ENCODE results near the gene TIGD7. TPM values are rescaled to one million over a fixed set of nuclear protein-coding genes. Genes with fewer than 3 reads are reported as not detected.
A peak's percentile ranks its signal among the peaks of the same experiment; 100 is the strongest.

The TIGD7 gene
- total RNA-seq, 1 donor: 6.5 TPM

- no peak overlapping the region for H3K4me3 ChIP-seq (ENCODE audit: insufficient read depth, low read length)
- peaks cover 20% of the 10 kb centered on the region for H3K4me1 ChIP-seq (ENCODE audit: insufficient read depth, low read length)
- H3K9me3 ChIP-seq (ENCODE audit: low read depth, low read length): no peaks in the 10 kb centered on the region
- peak; percentile 86 for DNase-seq (ENCODE audit: insufficient read length, low spot score, missing footprints)
- H3K4me2 ChIP-seq (ENCODE audit: insufficient read depth, low read length): peak overlapping the region; percentile 9
- TF ChIP-seq CTCF (IDR thresholded peaks at IDR 0.05; ENCODE audit: extremely low read depth, low read depth, low read length): no peak
- H3K36me3 ChIP-seq (ENCODE audit: insufficient read depth, low read length): no peaks in the 10 kb centered on the region
- no peak overlapping the region for H3K27ac ChIP-seq (ENCODE audit: low read depth, low read length)
- no peaks in the 10 kb centered on the region for H3K27me3 ChIP-seq (ENCODE audit: insufficient read depth, low read length)
- no peaks in the 10 kb centered on the region for H3K79me2 ChIP-seq (ENCODE audit: insufficient read depth, low read length)
- no peak overlapping the region for H2AFZ ChIP-seq (ENCODE audit: low read length)
- H4K20me1 ChIP-seq (ENCODE audit: insufficient read depth, low read length): no peaks in the 10 kb centered on the region
Observed at GRCh38 chr16:3256866-3257465, 48.3 kb downstream of the TIGD7 start.

DNA sequence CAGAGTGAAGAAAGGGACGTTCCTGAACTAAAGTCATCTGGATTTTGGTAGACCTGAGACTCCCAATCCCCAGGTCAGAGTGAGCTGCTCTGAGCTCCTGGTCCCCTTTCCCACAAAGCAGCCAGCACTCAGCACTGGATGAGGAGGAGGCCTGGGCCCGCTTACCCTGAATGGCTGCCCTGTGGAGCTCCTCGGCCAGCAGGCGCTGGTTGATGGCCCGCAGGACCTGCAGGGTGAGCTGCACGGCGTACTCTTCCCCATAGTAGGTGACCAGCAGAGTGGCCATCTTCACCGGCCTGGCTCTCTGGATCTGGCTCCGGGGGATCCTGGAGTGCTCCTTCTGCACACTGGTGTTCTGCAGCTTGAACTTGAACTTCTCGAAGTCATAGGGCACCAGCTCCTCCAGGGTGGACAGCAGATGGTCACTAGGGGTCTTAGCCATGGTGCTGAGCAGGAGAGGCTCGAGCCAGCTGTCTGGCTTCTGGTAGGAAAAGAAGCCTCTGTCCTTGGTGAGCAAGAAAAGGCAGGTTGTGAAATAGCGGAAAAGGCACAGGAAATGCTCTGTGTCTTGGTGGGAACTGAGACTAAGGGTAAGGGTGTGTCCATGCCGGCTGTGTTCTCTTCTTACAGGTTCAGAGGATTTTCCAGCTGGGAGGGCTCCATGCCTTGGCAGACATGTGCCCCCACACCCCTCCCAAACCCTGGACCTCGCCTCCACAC, 48.9 kb downstream of the TIGD7 start, which contains the start of gene MEFV:
MEFV (minus strand) TSS at position 488 of the 720 bp plus-strand sequence; CDS start at position 442, 46 bp downstream.
- no peak for TF ChIP-seq CTCF (IDR thresholded peaks at IDR 0.05; ENCODE audit: extremely low read depth, low read depth, low read length)
- no peaks in the 10 kb centered on the region for H3K27me3 ChIP-seq (ENCODE audit: insufficient read depth, low read length)
- H3K4me1 ChIP-seq (ENCODE audit: insufficient read depth, low read length): peaks cover 20% of the 10 kb centered on the region
- no peaks in the 10 kb centered on the region for H3K36me3 ChIP-seq (ENCODE audit: insufficient read depth, low read length)
- peak; percentile 59 for DNase-seq (ENCODE audit: insufficient read length, low spot score, missing footprints)
- H3K9me3 ChIP-seq (ENCODE audit: low read depth, low read length): no peaks in the 10 kb centered on the region
- no peak within 1 kb of the TSS for H3K4me3 ChIP-seq (ENCODE audit: insufficient read depth, low read length)
- H4K20me1 ChIP-seq (ENCODE audit: insufficient read depth, low read length): no peaks in the 10 kb centered on the region
- no peak within 1 kb of the TSS for H2AFZ ChIP-seq (ENCODE audit: low read length)
- no peak within 1 kb of the TSS for H3K27ac ChIP-seq (ENCODE audit: low read depth, low read length)
- H3K4me2 ChIP-seq (ENCODE audit: insufficient read depth, low read length): peak within 1 kb of the TSS; percentile 9
- no peaks in the 10 kb centered on the region for H3K79me2 ChIP-seq (ENCODE audit: insufficient read depth, low read length)

GRCh38 chr16:3254309-3254708, 50.9 kb downstream of the TIGD7 start:
- Histone ChIP-seq H3K27me3 (ENCODE audit: insufficient read depth, low read length) (no peaks in the 10 kb centered on the region), H3K4me2 (ENCODE audit: insufficient read depth, low read length) (no peak overlapping the region), H3K9me3 (ENCODE audit: low read depth, low read length) (no peaks in the 10 kb centered on the region)

More at GRCh38 chr16:3254309-3254708, 50.9 kb downstream of the TIGD7 start:
- no peak overlapping the region for H3K4me3 ChIP-seq (ENCODE audit: insufficient read depth, low read length)
- H4K20me1 ChIP-seq (ENCODE audit: insufficient read depth, low read length): no peaks in the 10 kb centered on the region
- no peak for DNase-seq (ENCODE audit: insufficient read length, low spot score, missing footprints)
- no peak overlapping the region for H2AFZ ChIP-seq (ENCODE audit: low read length)
- TF ChIP-seq CTCF (IDR thresholded peaks at IDR 0.05; ENCODE audit: extremely low read depth, low read depth, low read length): no peak
- peaks cover 18% of the 10 kb centered on the region for H3K4me1 ChIP-seq (ENCODE audit: insufficient read depth, low read length)
- H3K79me2 ChIP-seq (ENCODE audit: insufficient read depth, low read length): no peaks in the 10 kb centered on the region
- no peaks in the 10 kb centered on the region for H3K36me3 ChIP-seq (ENCODE audit: insufficient read depth, low read length)
- H3K27ac ChIP-seq (ENCODE audit: low read depth, low read length): no peak overlapping the region
